ENCODE measurements around the gene FGFRL1.
A peak's percentile ranks its signal among the peaks of the same experiment; 100 is the strongest.

Gene FGFRL1

DNA sequence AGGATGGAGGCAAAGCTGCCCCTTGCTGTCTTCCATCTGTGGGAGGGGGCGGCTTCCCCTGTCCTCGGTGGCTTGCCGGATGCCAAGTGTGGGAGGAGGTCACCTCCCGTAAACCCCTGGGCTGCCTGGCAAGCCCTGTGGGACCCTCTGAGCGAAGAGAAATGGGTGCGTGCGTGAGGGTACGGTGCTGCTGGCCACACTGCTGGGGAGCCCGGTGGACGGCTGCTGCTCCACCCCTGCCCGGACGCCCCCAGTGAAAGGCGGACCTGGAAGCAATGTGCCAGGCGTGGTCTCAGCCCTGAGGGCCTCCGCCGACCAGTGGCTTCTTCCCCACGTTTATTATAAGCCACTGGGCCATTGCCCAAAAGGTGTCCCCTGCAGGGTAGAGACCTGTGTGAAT is 29.1 kb upstream of the FGFRL1 start:
- TF ChIP-seq CTCF (IDR thresholded peaks at IDR 0.05; ENCODE audit: borderline replicate concordance, insufficient read depth, low read depth, low read length) = no peak
- H3K4me3 ChIP-seq (ENCODE audit: low read depth, low read length) = no peak overlapping the region

GRCh38 chr4:982814-983213 is 28.6 kb upstream of the FGFRL1 start:
- H3K4me3 ChIP-seq (ENCODE audit: low read depth, low read length) = no peak overlapping the region
- TF ChIP-seq CTCF (IDR thresholded peaks at IDR 0.05; ENCODE audit: borderline replicate concordance, insufficient read depth, low read depth, low read length) = no peak

DNA sequence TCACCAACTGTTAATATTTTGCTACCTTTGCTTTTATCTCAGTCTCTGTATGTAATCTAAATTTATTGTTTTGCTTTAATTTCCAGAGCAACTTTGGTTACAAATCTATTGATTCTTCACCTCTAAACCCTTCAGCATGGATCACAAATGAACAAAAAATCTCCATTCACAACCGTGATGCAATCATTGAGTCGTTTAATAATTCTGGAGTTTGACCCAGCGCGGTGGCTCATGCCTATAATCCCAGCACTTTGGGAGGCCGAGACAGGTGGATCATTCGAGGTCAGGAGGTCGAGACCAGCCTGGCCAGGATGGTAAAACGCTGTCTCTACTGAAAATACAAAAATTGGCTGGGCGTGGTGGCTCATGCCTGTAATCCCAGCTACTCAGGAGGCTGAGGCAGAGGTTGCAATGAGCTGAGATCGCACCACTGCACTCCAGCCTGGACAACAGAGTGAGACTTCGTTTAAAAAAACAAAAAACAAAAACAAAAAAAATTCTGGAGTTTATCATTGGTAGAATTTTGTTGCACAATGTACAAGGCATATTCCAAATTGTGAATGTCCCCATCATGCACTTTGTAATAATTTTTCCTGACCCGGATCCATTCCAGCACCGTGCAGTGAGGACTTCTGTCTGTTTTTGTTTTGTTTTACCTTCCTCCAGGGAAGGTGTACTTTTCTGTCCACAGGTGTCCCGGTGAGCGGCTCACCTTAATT is 26.9 kb upstream of the FGFRL1 start:
- no peak for TF ChIP-seq CTCF (IDR thresholded peaks at IDR 0.05; ENCODE audit: borderline replicate concordance, insufficient read depth, low read depth, low read length)
- H3K4me3 ChIP-seq (ENCODE audit: low read depth, low read length) = no peak overlapping the region

DNA sequence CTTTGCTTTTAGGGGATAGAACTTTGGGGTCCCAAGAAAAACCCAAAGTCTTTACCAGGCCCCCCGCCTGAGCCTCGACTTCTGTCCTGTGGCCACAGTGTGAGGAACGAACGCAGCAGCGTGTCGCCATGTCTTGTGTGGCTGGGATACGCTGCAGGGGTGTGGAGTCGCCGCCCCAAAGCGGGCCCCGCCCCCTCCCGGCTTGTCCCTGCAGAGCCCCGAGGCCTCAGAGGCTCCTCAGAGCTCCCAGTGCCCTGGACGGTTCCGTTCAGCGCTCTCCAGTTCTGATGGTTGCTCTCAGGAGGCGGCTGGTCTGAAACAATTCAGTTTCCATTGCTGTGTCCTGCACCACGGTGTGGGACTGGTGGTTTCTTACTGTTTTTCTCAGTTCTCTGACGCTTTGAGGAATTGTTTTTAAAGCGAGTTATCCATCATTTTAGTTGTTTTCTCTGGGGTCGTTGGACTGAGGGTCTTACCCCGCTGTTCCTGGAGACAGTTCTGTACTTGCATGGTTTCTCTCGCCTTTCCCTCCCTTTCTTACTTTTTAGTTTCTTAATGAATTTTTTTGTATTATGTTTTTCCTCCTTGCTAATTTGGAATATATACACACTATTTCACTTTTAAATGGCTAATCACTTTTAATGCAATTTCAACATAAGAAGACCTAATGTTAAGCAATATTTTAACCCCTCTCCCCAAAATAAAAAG is 26.1 kb upstream of the FGFRL1 start:
- TF ChIP-seq CTCF (IDR thresholded peaks at IDR 0.05; ENCODE audit: borderline replicate concordance, insufficient read depth, low read depth, low read length) = no peak
- H3K4me3 ChIP-seq (ENCODE audit: low read depth, low read length) = no peak overlapping the region

DNA sequence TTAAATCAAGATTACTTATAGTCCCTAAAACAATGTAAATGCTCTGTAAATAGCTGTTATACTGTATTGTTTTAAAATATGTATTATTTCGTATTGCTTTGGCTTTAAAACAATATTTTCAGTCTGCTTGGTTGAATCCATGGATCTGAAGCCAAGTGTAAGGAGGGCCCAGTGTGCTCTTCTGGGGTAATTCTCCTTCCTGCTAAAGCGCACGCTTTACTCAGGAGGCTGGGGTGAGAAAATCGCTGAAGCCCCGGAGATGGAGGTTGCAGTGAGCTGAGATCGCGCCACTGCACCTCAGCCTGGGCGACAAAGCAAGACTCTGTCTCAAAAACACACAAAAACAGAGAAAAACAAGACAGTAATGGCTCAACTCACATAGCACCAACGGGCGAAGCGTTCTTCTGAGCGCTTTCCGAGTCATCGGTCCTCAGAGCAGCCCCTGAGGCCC is 25.0 kb upstream of the FGFRL1 start:
- no peak overlapping the region for H3K4me3 ChIP-seq (ENCODE audit: low read depth, low read length)
- no peak for TF ChIP-seq CTCF (IDR thresholded peaks at IDR 0.05; ENCODE audit: borderline replicate concordance, insufficient read depth, low read depth, low read length)

DNA sequence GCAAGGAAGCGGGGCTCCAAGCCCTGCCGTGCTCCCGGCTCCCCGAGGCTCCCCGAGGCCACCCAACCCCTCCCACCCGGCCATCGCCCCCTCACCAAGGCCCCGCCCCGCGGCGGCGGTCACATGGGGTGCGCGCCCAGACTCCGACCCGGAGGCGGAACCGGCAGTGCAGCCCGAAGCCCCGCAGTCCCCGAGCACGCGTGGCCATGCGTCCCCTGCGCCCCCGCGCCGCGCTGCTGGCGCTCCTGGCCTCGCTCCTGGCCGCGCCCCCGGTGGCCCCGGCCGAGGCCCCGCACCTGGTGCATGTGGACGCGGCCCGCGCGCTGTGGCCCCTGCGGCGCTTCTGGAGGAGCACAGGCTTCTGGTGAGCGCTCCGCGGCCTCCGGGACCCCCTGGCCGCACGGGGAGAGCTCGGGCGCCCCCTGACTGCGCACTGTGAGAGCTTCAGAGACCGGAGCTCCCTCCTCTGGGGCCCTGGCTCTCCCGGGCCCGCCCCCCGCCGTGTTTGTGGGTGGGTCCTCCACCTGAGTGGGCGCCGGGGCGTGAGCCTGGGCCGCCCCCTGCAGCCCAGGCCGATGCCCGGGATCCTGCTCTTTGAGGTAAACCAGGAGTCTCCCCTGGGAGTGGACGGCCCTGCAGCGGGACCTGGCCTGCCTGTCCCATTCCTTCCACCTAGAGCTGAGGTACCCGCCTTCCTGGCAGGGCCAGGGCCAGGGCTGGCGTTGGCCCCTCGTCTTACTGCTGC is 24.4 kb upstream of the FGFRL1 start, which contains the start of gene IDUA:
Gene IDUA, plus strand, starts transcription at position 166 of the 745 bp plus-strand sequence. Its CDS starts 41 bp downstream, at position 207.
- TF ChIP-seq CTCF (IDR thresholded peaks at IDR 0.05; ENCODE audit: borderline replicate concordance, insufficient read depth, low read depth, low read length) = peak; percentile 55
- peak within 1 kb of the TSS; percentile 31 for H3K4me3 ChIP-seq (ENCODE audit: low read depth, low read length)

All from GM12875 (cell line).